ENCODE measurements around the gene RBM33. TPM values are rescaled to one million over a fixed set of nuclear protein-coding genes. Genes with fewer than 3 reads are reported as not detected.

RBM33 gene
- total RNA-seq, 2 experiments from 2014 or later, result 73.7 to 84.8 TPM

DNA sequence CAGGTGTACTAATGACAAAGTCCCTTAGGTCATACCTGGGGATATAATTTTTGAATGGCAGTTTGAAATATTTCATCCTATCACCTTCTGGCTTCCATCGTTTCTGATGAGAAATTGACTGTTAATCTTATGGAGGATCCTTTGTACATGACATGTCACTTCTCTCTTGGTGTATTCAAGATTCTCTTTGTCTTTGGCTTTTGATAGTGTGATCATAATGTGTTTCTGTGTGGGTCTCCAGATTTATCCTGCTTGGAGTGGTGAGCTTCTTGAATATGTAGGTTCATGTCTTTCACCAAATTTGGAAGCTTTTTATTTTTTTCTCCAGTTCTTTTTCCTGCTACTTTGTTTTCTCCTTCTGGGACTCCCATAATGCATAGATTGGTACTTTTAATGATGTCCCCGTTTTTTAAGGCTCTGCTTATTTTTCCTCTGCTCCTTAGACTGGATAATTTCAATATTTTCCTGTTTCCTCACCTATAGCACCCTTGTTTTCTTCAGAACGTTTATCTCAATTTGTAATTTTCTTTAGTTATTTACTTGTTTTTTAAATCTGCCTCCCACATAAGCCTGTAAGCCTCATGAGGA lies 4.4 kb downstream of the RBM33 start:
- POLR2A ChIA-PET, result interaction anchor here (2.4 kb wide), 1 partner anchor 11 kb away, joined by 9 read pairs; no protein-coding TSS in a partner anchor
- Mint-ChIP-seq H3K27ac (no peak overlapping the region), H3K27me3 (no peaks in the 10 kb centered on the region), H3K4me3 (no peak overlapping the region), H3K36me3 (ENCODE audit: low read depth) (peaks cover 59% of the 10 kb centered on the region), H3K9me3 (peaks cover 18% of the 10 kb centered on the region), H3K4me1 (ENCODE audit: low read depth) (peaks cover 73% of the 10 kb centered on the region)
- intact Hi-C loops (cut with micrococcal nuclease), result loop anchor here (5.0 to 10.0 kb wide), 2 partner anchors 93 to 116 kb away; no protein-coding TSS in a partner anchor
- TF ChIP-seq, protein P1, sequence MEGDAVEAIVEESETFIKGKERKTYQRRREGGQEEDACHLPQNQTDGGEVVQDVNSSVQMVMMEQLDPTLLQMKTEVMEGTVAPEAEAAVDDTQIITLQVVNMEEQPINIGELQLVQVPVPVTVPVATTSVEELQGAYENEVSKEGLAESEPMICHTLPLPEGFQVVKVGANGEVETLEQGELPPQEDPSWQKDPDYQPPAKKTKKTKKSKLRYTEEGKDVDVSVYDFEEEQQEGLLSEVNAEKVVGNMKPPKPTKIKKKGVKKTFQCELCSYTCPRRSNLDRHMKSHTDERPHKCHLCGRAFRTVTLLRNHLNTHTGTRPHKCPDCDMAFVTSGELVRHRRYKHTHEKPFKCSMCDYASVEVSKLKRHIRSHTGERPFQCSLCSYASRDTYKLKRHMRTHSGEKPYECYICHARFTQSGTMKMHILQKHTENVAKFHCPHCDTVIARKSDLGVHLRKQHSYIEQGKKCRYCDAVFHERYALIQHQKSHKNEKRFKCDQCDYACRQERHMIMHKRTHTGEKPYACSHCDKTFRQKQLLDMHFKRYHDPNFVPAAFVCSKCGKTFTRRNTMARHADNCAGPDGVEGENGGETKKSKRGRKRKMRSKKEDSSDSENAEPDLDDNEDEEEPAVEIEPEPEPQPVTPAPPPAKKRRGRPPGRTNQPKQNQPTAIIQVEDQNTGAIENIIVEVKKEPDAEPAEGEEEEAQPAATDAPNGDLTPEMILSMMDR (IDR thresholded peaks at IDR 0.05), result no peak
- DNase-seq (no peak), ATAC-seq (no peak)
- CTCF ChIA-PET, result interaction anchor here (1.4 to 1.7 kb wide), 3 partner anchors 36 to 83 kb away, joined by 3 to 4 read pairs (median 3); no protein-coding TSS in a partner anchor

DNA sequence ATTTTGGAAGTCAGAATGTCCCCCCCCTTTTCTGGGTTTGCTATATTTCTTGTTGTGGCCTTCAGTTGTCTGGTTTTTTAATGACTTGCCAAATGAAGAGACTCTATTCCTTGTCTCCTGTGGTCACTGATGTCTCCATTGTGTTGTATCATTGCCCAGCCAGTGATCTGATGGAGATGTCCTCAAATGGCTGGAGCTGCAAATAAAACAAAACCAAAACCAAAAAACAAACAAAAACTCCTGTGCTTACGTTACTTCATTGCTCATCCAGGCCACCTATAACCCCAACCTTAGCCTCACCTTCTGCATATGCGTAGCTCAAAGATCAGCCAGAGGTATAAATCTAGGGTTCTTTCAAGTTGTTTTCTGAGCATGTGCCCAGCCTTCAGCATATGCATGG lies 5.1 kb downstream of the RBM33 start:
- peaks cover 58% of the 10 kb centered on the region for H3K36me3 Mint-ChIP-seq (ENCODE audit: low read depth)
- no peak overlapping the region for H3K4me3 Mint-ChIP-seq
- H3K4me1 Mint-ChIP-seq (ENCODE audit: low read depth), result peaks cover 80% of the 10 kb centered on the region
- ChIA-PET POLR2A (interaction anchor here (2.4 kb wide), 1 partner anchor 10 kb away, joined by 9 read pairs; no protein-coding TSS in a partner anchor), CTCF (interaction anchor here (1.5 to 1.7 kb wide), 2 partner anchors 35 to 51 kb away, joined by 3 to 4 read pairs; no protein-coding TSS in a partner anchor)
- TF ChIP-seq, protein P1 (IDR thresholded peaks at IDR 0.05), result no peak
- no peaks in the 10 kb centered on the region for H3K27me3 Mint-ChIP-seq
- H3K9me3 Mint-ChIP-seq, result peaks cover 18% of the 10 kb centered on the region
- peak overlapping the region; percentile 53 for H3K27ac Mint-ChIP-seq
- ATAC-seq (no peak), DNase-seq (no peak)
- intact Hi-C loops (cut with micrococcal nuclease), result loop anchor here (5.0 to 10.0 kb wide), 2 partner anchors 93 to 115 kb away; no protein-coding TSS in a partner anchor

DNA sequence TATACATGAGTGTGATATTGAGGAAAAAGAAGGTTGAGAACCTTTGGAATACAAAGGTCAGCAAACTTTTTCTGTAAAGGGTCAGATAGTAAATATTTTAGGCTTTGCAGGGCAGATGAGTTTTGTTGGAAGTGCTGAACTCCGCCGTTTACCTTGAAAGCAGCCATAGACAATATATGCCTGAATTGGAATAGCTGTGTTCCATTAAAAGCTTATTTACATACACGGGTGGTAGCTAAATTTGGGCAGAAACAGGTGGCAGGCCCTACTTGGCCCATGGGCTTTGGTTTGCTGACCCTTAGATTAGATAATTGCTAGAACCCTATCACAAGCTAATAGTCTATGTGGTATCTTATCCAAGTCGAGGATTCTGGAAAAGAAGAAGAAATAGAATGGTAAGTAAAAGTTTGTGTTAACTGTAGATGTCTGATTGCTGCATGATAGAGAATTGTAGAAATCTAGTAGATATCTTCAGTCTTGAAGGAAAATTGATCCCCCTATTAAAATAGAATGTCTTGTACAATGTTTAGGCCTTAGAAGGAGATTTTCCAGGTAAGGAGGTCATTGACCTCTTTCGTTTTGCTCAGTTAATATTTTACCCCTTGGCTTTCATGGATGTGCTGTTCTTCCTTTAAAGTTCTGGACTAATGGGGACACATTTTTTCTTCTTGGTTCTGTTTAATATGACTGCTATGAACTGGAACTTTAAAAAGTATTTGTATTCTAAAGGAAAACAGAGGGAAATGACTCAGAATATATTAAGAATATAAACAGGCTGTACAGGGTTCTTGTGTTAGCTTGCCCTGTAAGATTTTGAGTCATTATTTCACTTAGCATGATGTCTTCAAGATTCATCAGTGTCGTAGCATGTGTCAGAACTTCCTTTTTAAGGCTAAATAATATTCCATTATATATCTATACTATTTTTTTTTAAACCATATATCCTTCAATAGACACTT lies 8.0 kb downstream of the RBM33 start:
- Mint-ChIP-seq H3K9me3 (peaks cover 18% of the 10 kb centered on the region), H3K36me3 (ENCODE audit: low read depth) (peaks cover 45% of the 10 kb centered on the region), H3K27me3 (no peaks in the 10 kb centered on the region), H3K27ac (peak overlapping the region; percentile 5), H3K4me3 (no peak overlapping the region), H3K4me1 (ENCODE audit: low read depth) (peaks cover 81% of the 10 kb centered on the region)
- ATAC-seq, result peak; percentile 34
- ChIA-PET POLR2A (interaction anchor here (0.8 to 1.1 kb wide), 2 partner anchors 21 to 28 kb away, joined by 3 to 5 read pairs; no protein-coding TSS in a partner anchor), CTCF (interaction anchor here (1.1 to 1.7 kb wide), 2 partner anchors 21 to 54 kb away, joined by 4 to 5 read pairs; no protein-coding TSS in a partner anchor)
- intact Hi-C loops (cut with micrococcal nuclease), result loop anchor here (10.0 kb wide), 1 partner anchor 52 kb away; no protein-coding TSS in a partner anchor
- TF ChIP-seq, protein P1 (IDR thresholded peaks at IDR 0.05), result no peak
- DNase-seq, result no peak

GRCh38 chr7:155653803-155654202 lies 9.3 kb downstream of the RBM33 start:
- Mint-ChIP-seq H3K36me3 (ENCODE audit: low read depth) (peaks cover 33% of the 10 kb centered on the region), H3K9me3 (peaks cover 11% of the 10 kb centered on the region), H3K4me1 (ENCODE audit: low read depth) (peaks cover 82% of the 10 kb centered on the region), H3K4me3 (no peak overlapping the region), H3K27ac (no peak overlapping the region), H3K27me3 (no peaks in the 10 kb centered on the region)
- intact Hi-C loops (cut with micrococcal nuclease), result loop anchor here (10.0 kb wide), 1 partner anchor 51 kb away; no protein-coding TSS in a partner anchor
- ChIA-PET CTCF (interaction anchor here (1.7 kb wide), 1 partner anchor 55 kb away, joined by 4 read pairs; no protein-coding TSS in a partner anchor), POLR2A (no interaction called here)
- no peak for ATAC-seq
- DNase-seq, result no peak
- TF ChIP-seq, protein P1 (IDR thresholded peaks at IDR 0.05), result no peak
